ENCODE measurements around the gene SNX4.
A peak's percentile ranks its signal among the peaks of the same experiment; 100 is the strongest.
"Not testable (repeated sequence)": the region's sequence is repeated elsewhere in the genome, so short reads cannot be mapped to it uniquely, and the experiment has no call there.

The SNX4 gene

DNA sequence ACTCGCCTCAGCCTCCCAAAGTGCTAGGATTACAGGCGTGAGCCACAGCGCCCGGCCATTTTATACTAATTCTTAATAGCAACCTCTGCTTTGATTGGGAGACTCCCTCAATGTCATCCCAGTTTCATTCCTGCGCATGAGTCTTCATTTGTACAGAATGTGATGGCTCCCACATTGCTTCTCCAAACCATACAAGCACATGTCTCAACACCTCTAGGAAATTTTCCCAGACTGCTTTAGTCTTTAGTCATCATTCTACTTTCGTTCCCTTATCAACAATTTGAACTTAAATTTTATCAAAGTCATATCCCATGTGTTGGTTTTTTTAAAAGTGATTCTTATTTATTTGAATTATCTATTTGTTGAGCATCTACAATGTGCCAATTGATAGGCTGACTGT is 58.1 kb downstream of the SNX4 start:
- DNase-seq, result no peak

DNA sequence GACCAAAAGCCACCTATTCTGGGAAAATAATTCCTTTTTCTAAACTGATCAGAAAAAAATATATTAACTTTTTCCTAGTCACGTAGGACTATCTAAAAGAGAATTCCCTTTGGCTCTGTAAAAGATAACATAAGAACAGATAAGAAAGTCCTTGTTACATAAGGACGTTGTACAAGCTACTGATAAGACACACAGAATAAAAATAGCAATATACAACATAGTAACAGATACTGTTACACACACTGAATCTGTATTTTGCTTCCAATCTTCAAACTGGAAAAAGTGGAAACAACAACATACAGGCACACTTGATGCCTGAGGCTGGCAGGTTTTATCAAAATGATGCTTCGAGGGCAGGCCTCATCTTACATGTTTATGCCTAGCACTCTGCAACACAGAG is 59.8 kb downstream of the SNX4 start:
- DNase-seq, result no peak

DNA sequence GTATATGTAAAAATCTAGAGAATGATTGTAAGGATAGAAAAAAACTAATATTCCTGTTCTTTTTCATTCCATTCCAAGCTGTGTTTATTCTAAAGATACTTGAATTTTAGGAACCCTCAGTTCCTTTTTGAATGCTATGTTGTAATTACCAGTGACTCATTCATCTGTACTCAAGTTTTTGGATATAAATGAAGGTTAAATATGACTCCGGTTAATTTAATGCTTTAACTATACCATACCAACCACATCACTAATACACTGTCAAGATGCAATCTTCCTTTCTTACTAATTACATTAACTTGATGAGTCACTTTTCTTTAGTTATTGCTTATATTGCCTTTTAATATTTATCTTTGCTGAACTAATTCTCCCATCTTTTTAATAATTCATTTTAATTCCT is 76.1 kb downstream of the SNX4 start:
- no peak for DNase-seq

DNA sequence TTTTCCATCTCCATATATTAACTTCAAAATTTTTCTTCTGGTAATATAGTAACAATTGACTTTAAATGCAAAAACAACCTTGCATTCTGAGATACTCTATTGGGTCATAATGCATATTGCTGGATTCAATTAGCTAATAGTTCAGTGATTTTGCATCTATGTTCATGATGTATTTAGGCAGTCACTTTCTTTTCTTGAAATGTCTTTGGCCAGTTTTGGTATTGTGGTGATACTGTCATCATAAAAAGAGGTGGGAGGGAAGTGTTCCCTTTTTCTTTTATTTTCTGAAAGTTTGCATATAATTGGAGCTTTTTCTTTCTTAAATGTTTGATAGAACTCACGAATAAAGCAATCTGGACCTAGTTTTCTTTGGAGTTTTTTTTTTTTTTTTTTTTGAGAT is 77.5 kb downstream of the SNX4 start:
- DNase-seq, result no peak

DNA sequence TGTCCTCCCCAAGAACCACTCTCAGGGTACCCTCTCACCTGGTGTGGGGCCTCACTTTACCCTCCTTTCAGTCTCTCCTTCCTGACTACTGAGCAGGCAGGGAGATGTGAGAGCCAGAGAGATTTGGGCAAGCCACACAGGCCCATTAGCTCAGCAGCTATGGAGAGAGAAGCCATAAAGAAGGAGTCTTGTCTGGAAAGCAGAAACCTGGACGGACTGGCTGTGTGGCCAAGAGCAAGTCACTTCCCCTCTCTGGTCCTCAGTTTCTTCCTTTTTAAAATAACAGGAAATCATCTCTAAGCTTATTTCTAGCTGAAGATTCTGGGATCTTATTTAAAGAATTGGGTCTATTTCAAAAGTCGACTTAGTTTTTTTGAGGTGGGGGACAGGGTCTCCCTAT is 79.0 kb downstream of the SNX4 start:
- DNase-seq, result no peak

DNA sequence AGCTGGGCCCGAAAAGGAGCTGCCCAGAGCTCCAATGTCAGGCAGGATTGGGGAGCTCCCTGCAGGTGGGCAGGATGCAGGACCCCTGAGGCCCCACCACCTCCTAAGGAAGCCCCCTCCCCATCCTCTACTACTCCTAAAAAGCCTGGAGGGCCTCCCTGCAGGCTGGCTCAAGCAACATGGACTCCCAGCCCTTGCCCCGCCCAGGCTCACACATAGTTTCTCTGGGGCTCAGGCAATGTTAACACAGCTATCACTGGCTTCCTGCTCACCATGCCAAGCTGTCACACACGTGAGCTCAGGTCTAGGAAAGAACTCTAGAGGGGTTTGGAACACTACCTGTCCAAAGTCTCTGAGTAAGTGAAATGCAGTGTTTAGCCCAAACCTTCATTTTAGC is 79.4 kb downstream of the SNX4 start:
- DNase-seq, result no peak

DNA sequence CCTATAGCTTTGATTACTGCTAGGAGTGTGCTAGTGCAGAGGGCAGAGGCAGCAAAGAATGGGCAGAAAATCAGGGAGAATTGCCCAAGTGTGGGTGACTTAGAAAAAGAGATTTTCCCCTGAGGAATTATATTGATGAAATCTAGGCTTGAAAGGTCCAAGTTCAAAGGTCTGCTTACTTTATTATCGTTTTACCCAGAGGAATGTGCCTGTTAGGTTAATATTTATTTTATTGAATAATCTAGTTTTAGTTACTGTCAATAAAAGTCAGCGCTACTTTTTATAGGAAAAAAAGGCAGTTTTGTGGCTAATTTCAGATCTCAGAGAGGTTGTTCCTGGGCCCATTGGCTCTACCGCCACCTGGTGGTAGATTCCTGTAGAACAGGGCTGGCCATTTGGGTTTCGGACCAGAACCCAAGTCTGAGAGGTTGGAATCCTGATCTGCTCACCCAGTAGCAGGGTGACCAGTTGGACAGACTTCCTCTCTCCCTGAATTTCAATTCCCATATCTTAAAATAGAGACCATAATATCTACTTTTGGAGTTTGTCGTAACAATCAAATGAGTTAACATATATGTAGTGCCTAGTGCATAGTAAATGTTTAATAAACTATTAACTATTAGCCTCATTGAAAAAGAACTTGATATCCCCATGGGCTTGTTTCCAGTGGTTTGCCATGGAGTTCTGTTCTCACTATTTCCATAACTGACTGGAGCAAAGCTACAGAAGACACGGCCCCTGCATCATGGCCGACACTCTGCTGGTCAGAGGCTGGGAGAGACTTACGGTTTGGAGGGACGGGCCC is 82.2 kb downstream of the SNX4 start:
- peak; percentile 74 for DNase-seq

DNA sequence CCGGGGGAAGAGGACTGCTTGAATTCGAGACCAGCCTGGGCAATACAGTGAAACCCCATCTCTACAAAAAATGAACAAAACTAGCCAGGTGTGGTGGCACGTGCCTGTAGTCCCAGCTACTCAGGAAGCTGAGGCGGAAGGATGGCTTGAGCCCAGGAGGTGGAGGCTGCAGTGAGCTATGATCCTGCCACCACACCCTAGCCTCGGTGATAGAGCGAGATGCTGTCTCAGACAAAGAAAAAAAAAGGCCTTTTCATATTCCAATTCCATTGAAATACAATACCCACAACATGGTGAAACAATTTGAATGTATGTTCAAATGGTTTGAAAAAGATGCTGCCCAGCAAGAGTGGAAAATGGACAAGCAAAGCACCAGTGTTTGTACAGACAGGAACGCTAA is 83.1 kb downstream of the SNX4 start:
- no peak for DNase-seq

DNA sequence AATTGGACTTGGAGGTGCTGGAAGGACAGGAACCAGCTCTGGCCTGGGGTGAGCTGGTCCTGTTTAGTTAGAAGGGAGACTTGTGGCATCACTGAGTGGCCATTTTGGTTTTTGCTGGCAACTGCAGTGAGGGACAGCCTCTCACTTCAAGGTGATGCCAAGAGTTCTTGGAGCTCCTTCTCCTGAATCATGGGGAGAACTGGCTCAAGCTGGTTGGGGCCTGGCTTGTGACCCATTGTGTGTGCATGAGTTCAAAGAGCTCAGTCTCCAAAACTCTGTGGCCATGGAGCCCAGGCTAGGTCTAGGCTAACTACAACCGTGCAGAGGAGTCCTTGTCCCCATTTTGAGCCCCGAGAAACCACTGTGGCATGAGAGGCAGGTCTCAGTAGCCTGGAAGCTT is 84.8 kb downstream of the SNX4 start:
- no peak for DNase-seq

DNA sequence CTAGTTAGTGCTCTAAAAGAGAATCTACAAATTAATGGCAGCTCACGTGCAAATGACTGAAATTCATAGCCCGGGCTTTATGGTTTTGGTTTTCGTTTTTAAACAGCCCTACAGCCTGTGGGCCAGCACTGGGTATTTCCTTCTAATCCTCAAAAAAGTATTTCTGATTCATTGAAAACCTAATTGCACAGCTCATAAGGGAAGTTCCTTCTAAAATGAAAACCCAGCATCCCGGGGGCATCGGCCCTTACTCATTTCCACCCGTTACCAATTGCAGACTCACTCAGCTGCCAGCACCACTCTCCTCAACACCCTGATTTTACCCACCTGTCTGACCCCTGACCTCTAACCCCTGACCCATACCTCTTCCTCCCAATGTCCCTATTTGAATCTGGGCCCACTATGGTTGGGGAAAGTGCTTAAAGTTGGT is 85.4 kb downstream of the SNX4 start:
- no peak for DNase-seq

DNA sequence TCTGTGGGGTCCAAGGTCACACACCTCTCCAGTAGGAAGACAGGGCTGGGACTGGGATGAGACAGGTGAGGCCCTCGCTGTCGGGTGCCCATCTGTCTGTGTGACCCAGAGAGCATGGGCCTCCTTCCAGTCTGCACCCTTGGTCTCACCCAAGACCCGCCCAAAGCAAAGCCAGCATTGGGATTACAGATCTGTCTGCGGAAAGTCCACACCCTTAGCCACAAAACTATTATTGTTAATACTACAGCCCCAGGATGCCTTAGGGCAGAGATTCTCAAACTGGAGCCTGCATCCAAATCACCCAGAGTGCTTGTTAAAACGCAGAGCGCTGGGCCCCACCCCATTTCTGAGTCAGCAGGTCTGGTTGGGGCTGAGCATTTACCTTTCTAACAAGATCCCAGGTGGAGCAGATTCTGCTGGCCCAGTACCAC is 86.4 kb downstream of the SNX4 start:
- DNase-seq, result no peak

DNA sequence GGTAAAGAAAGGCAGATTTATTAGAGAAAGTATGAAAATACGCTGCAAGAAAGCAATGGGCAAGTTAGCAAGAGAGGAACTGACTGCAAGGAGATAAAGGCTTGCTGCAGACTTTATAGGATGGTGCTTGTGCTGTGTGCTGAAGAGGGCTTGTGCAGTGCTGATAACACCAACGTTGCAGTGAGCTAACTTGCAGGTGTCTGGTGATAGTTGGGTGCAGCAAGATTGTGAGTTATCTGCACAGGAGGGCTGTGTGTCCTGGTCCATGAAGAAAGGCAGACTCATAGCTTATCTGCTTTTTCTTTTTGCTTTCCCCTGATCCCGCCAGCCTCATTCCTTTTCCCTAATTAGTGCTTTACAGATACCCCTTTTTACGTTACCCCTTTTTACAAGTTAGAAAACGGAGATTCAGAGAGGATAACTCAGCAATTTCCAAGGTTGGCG is 86.9 kb downstream of the SNX4 start:
- no peak for DNase-seq

DNA sequence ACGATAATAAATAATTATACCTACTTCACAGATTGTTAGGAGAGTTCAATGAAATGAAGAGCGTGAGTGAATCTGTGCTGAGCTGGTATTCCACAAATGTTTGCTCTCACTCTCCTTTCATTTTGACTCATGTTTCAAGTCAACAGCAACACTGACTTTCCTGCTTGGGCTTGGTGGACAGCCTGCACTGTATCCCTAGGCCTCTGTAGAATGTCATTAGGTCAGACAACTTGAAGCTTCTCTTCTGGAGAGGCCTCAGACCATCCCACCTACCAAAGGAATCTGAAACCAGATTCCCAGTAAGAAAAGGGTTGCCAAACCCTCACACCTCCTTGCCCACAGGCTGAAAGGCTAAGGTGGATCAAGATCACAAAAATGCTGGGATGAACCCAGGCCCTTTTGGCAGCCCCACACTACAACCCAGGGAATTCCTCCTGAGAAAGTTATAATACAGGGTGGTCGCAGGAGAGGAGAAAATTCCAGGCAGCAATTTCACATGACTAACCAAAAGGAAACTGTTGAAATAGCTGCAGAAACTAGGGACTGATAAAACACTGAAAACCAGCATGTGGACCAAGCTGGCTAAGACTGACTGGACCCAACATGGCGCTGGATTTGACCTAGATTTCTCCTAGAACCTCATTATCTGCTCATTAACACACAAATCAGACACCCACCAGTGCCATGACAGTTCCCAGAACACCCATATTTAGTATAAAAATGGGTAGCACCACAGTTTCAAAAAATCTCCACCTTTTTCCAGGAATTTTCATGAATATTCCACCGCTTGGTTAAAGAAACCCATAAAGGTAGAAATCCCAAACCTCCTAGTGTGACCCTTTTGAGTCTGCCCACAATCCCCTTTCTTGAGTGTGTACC is 87.9 kb downstream of the SNX4 start:
- no peak for DNase-seq

DNA sequence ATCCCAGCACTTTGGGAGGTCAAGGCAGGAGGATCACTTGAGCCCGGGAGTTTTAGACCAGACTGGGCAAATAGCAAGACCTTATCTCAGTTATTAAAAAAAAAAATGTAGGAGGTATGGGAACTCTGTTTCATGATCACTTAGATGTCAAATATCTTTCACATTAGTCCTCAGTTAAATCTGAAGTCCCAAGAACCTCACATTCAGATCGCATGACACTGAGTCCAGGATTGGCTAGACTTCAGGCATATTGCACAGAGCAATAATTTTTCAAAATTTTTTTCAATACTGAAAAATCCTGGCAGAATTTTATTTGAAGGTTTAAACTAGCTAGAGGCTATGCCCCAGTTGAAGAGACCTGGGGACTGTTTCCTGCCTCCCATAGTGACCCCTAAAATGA is 88.6 kb downstream of the SNX4 start:
- DNase-seq, result no peak

DNA sequence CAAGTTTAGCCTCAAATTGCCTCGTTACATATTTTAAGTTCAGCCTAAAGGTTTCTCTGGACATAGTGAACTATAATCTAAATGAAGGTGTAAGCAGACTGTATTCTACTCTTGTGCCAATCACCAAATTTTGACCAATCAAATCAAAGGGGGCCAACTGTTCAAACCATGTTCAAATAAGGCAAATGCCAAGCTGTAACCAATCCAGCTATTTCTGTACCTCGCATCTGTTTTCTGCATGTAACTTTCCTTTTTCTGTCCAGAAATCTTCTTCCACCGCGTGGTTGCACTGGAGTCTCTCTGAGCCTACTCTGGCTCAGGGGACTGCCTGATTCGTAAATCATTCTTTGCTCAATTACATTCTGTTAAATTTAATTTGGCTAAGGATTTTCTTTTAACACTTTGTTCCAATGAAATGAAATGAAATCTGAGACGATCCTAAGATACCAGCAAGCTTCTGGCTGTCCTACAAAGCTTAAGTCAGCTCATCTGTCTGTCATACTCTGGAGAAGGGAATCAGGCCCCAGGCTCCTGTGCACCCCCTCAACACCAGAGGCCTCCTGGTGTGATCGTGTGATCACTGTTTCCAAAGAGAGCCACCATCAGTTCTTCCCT is 91.7 kb downstream of the SNX4 start:
- DNase-seq, result no peak

DNA sequence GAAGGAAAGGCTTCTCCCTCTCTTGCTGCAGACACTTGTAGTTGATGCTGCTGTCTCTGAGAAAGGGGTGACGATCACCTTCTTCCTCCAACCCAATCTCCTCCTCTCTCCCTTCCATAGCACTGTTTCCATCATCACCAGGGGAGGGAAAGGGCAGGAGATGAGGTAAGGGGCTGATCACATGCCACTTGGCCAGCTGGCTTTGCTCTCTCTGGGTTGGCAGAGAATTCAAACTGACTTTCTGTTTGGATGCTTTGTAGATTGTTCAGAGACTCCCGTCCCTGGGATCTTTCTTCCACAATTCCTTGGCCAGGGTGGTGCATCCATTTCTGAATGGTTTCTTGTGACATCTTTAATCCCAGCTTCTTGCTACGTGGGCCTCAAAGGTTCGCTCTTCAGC is 101.7 kb downstream of the SNX4 start:
- no peak for DNase-seq

DNA sequence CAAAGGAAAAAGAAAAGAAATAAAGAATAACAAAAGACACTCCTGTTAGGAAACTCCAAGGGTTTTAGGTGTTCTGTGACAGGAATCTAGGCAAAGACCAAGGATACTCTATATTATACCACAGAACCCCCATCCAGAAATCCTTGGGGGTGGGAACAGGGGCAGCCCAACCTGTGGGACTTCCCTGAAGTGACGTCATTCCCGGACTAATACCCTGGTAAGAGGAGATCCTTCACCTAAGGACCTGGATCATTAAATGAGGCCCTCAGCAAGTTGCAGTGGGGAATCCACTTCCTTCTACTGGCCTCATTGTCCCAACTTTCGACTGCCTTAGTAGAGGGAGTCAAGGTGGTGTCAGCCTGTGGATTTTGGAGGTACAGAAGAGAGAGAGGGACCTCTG is 103.8 kb downstream of the SNX4 start:
- no peak for DNase-seq

DNA sequence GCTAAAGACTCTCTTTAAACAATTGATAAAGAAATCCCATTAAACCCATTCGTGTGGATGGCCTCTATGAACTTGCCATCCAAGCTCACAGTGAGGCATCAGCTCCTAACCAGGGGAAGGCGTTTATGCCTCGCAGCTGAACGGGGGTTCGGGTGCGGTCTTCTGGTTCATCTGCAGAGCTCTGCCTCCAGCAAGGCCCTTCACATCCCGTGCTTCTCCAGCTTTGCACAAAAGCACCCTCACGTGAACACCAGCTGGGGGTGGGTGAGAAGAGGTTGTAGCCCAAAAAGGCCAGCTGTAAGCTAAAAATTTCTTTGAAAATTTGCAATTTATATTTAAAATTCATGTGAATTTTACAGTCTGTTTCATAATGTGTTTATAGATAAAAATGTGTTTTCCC is 105.3 kb downstream of the SNX4 start:
- no peak for DNase-seq

DNA sequence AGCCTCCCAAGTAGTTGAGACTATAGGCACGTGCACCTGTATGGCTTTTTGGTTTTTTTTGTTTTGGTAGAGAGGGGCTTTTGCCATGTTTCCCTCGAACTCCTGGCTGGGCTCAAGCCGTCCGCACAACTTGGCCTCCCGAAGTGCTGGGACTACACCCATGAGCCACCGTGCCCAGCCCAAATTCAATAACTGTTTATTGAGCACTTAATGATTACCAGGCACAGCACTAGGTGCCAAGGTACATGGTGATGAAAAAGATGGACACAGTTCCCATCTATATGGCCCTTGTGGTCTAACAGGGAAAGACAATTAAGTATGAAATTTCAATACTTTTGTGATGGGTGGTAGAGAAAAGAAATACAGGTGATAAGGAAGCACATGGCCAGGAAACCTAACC is 109.1 kb downstream of the SNX4 start:
- DNase-seq, result no peak

DNA sequence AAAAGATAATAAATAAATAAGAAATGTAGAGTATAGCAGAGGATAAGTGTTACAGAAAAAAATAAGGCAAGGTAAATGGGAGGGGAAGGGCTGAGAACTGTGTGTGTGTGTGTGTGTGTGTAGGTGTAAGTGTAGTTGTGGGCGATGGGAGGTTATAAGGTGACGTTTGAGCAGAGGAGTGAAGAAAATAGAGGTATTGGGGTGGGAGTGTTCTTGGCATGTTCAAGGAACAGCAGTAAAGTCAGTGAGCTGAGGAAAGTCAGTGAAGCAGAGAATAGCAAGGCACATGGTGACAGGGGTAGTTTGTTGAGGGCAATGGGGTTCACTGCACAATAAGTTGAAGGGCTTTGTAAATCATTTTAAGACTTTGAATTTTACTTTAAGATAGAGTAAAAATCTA is 113.9 kb downstream of the SNX4 start:
- DNase-seq, result no peak

DNA sequence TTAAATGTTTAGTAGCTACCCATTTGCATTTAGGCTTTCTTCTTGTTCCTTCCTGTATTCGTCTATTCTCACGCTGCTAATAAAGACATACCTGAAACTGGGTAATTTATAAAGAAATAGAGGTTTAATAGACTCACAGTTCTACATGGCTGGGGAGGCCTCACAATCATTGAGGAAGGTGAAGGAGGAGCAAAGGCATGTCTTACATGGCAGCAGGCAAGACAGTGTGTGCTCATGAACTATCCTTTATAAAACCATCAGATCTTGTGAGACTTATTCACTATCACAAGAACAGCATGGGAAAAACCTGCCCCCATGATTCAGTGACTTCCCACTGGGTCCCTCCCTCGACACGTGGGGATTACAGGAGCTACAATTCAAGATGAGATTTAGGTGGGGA is 114.5 kb downstream of the SNX4 start:
- DNase-seq, result not testable (repeated sequence)

DNA sequence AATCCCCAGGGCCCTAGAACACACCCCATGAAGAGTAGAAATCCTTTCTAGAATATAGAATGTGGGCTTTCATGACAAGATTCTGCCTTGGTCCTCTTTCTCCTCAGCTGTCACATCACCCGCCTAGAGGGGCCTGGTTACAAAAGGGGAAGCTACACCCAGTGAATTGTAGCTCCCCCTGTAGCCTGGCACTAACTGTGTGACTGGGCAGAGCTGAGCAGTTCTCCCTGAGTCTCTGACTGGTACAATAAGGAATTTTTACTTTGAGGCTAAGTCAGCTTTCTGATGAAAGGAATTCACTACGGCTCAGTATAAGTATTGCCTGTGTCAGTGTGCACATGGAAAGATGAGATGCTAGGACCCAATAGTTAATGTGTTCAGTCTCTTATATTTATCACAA is 116.2 kb downstream of the SNX4 start:
- no peak for DNase-seq

DNA sequence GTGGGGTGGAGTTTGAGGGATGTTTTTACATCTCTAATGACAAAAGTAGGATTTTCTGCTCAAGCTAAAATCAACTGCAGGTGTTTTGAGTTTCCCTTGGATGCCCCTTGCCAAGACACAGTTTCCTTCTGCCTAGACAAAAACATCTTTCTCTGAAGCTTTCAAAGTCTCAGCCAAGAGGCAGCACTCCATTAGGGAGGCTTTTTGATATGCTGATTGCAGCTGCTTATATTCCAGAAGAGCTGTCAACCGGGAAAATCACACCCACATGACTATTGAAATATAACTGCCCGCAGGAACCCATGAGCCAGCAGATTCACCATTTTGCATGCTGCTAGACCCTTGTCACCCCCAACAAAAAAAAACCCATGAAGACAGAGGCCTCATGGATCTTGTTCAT is 117.4 kb downstream of the SNX4 start:
- no peak for DNase-seq

DNA sequence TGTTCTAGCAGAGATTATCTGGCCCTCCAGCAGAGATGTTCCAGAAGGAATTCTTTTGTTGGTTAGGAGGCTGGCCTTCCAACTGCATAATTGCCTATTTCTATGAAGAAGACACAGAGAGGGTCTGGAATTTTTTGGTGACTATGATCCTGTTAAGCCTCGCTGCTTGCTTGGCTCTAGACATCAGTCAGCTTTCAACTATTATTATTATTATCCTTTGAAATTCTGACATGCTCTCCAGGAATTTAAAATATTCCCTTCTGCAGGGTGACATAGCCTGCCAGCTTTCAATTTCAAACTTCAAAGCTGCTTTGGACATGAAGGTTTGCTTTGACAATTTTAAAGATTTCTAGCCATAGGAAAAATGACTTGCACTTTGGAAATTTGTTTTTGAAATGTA is 118.6 kb downstream of the SNX4 start:
- no peak for DNase-seq

Measured in activated CD4-positive, CD25-positive, alpha-beta regulatory T cell treated with anti-CD3 and anti-CD28 coated beads, Interleukin-2, amount 50 U/mL, for 72 hours (primary cell).